ENCODE measurements around the gene TMEM94.
"Not testable (repeated sequence)": the region's sequence is repeated elsewhere in the genome, so short reads cannot be mapped to it uniquely, and the experiment has no call there.

Gene TMEM94

GRCh38 chr17:75445896-75446295, 10.5 kb upstream of the TMEM94 start:
- not testable (repeated sequence) for DNase-seq

- no peak for DNase-seq
Measured at GRCh38 chr17:75447951-75448856, 8.2 kb upstream of the TMEM94 start.

- no peak for DNase-seq
Measured at GRCh38 chr17:75450270-75450669, 6.2 kb upstream of the TMEM94 start.

- DNase-seq = no peak
Measured at GRCh38 chr17:75454193-75454592, 2.2 kb upstream of the TMEM94 start.

GRCh38 chr17:75454672-75455071, 1.8 kb upstream of the TMEM94 start:
- DNase-seq = not testable (repeated sequence)

GRCh38 chr17:75456039-75456416, 407 bp upstream of the TMEM94 start:
- no peak for DNase-seq

- DNase-seq = peak; percentile 43
Measured at GRCh38 chr17:75457047-75457654, 716 bp downstream of the TMEM94 start.

GRCh38 chr17:75459246-75459589, 2.8 kb downstream of the TMEM94 start:
- no peak for DNase-seq

GRCh38 chr17:75459590-75460267, 3.3 kb downstream of the TMEM94 start:
- no peak for DNase-seq

GRCh38 chr17:75460295-75460694, 3.9 kb downstream of the TMEM94 start:
- DNase-seq = no peak

- DNase-seq = no peak
Measured at GRCh38 chr17:75463603-75464002, 7.2 kb downstream of the TMEM94 start.

- no peak for DNase-seq
Measured at GRCh38 chr17:75465039-75465438, 8.6 kb downstream of the TMEM94 start.

- no peak for DNase-seq
Measured at GRCh38 chr17:75468291-75468754, 11.9 kb downstream of the TMEM94 start.

- no peak for DNase-seq
Measured at GRCh38 chr17:75468779-75469373, 12.4 kb downstream of the TMEM94 start.

GRCh38 chr17:75471207-75471606, 14.8 kb downstream of the TMEM94 start:
- DNase-seq = no peak

GRCh38 chr17:75472119-75472518, 15.7 kb downstream of the TMEM94 start:
- peak; percentile 49 for DNase-seq

GRCh38 chr17:75473246-75473645, 16.8 kb downstream of the TMEM94 start:
- DNase-seq = no peak

GRCh38 chr17:75474736-75475135, 18.3 kb downstream of the TMEM94 start:
- DNase-seq = no peak

GRCh38 chr17:75475144-75475835, 18.9 kb downstream of the TMEM94 start:
- no peak for DNase-seq

- DNase-seq = no peak
Measured at GRCh38 chr17:75475851-75476250, 19.4 kb downstream of the TMEM94 start.

GRCh38 chr17:75476271-75476671, 19.8 kb downstream of the TMEM94 start:
- no peak for DNase-seq

GRCh38 chr17:75476752-75477489, 20.5 kb downstream of the TMEM94 start:
- DNase-seq = no peak
